Measurements from ENCODE around the gene ZNF441. TPM values are rescaled to one million over a fixed set of nuclear protein-coding genes. Genes with fewer than 3 reads are reported as not detected.

Gene ZNF441
- polyA plus RNA-seq, 1 donor from 2014 or later: 138 TPM

- Histone ChIP-seq H3K27me3 (ENCODE audit: insufficient read depth, low read depth, low read length) (no peaks in the 10 kb centered on the region), H2AFZ (ENCODE audit: low read depth, low read length) (no peak overlapping the region), H4K20me1 (ENCODE audit: insufficient read depth) (no peaks in the 10 kb centered on the region), H3K36me3 (ENCODE audit: insufficient read depth, low read length) (no peaks in the 10 kb centered on the region), H3K9ac (ENCODE audit: low read length) (no peak overlapping the region), H3K79me2 (replicated peaks; ENCODE audit: insufficient read depth, low read length) (no peaks in the 10 kb centered on the region), H3F3A (ENCODE audit: insufficient read depth, low read length, poor library complexity, severe bottlenecking) (no peaks in the 10 kb centered on the region), H3K9me2 (ENCODE audit: insufficient read depth, low read length) (no peaks in the 10 kb centered on the region), H3K9me3 (ENCODE audit: low read length) (no peaks in the 10 kb centered on the region), H3K4me2 (ENCODE audit: low read length) (no peak overlapping the region), H3K4me3 (ENCODE audit: low read length) (no peak overlapping the region), H3K27ac (ENCODE audit: low read length) (no peak overlapping the region)
- TF ChIP-seq RAD21 (conservative IDR thresholded peaks at IDR 0.05): no peak
- TF ChIP-seq REST (IDR thresholded peaks at IDR 0.05; ENCODE audit: borderline replicate concordance): no peak
- no peak for TF ChIP-seq EZH2 (IDR thresholded peaks at IDR 0.05; ENCODE audit: borderline replicate concordance, insufficient read depth, low read length, poor library complexity, severe bottlenecking)
- TF ChIP-seq EP300 (conservative IDR thresholded peaks at IDR 0.05; ENCODE audit: poor library complexity, severe bottlenecking): no peak
- no peak for TF ChIP-seq MXI1 (conservative IDR thresholded peaks at IDR 0.05; ENCODE audit: poor library complexity, severe bottlenecking)
- no peak for TF ChIP-seq SMC3 (conservative IDR thresholded peaks at IDR 0.05; ENCODE audit: poor library complexity)
- TF ChIP-seq POLR2AphosphoS5 (IDR thresholded peaks at IDR 0.05): no peak
- TF ChIP-seq CTCF (IDR thresholded peaks at IDR 0.05; ENCODE audit: poor library complexity, severe bottlenecking): no peak
- TF ChIP-seq TAF1 (IDR thresholded peaks at IDR 0.05; ENCODE audit: low read depth): no peak
Observed at GRCh38 chr19:11745869-11746268, 20.9 kb upstream of the ZNF441 start.

- Histone ChIP-seq H2AFZ (ENCODE audit: low read depth, low read length) (no peak overlapping the region), H3K36me3 (ENCODE audit: insufficient read depth, low read length) (no peaks in the 10 kb centered on the region), H3K9me2 (ENCODE audit: insufficient read depth, low read length) (no peaks in the 10 kb centered on the region), H3K79me2 (replicated peaks; ENCODE audit: insufficient read depth, low read length) (no peaks in the 10 kb centered on the region), H3K9me3 (ENCODE audit: low read length) (no peaks in the 10 kb centered on the region), H3K27ac (ENCODE audit: low read length) (no peak overlapping the region), H3K4me2 (ENCODE audit: low read length) (no peak overlapping the region), H4K20me1 (ENCODE audit: insufficient read depth) (no peaks in the 10 kb centered on the region), H3K9ac (ENCODE audit: low read length) (no peak overlapping the region), H3K4me3 (ENCODE audit: low read length) (no peak overlapping the region), H3K27me3 (ENCODE audit: insufficient read depth, low read depth, low read length) (no peaks in the 10 kb centered on the region), H3F3A (ENCODE audit: insufficient read depth, low read length, poor library complexity, severe bottlenecking) (no peaks in the 10 kb centered on the region)
- TF ChIP-seq REST (IDR thresholded peaks at IDR 0.05; ENCODE audit: borderline replicate concordance) (no peak), EZH2 (IDR thresholded peaks at IDR 0.05; ENCODE audit: borderline replicate concordance, insufficient read depth, low read length, poor library complexity, severe bottlenecking) (no peak), TAF1 (IDR thresholded peaks at IDR 0.05; ENCODE audit: low read depth) (no peak), EP300 (conservative IDR thresholded peaks at IDR 0.05; ENCODE audit: poor library complexity, severe bottlenecking) (no peak), CTCF (IDR thresholded peaks at IDR 0.05; ENCODE audit: poor library complexity, severe bottlenecking) (no peak), MXI1 (conservative IDR thresholded peaks at IDR 0.05; ENCODE audit: poor library complexity, severe bottlenecking) (no peak), SMC3 (conservative IDR thresholded peaks at IDR 0.05; ENCODE audit: poor library complexity) (no peak)
Observed at GRCh38 chr19:11747277-11747676, 19.5 kb upstream of the ZNF441 start.
